HK-2 (cell line): ENCODE data around the gene CCSAP.
"Not testable (repeated sequence)": the region's sequence is repeated elsewhere in the genome, so short reads cannot be mapped to it uniquely, and the experiment has no call there.

Source experiments
- DNase-seq: peaks from one replicate; pipeline ENCODE4 v3.0.0-alpha.2; 2018; ENCODE audit not compliant: unreplicated experiment

The CCSAP gene

DNA sequence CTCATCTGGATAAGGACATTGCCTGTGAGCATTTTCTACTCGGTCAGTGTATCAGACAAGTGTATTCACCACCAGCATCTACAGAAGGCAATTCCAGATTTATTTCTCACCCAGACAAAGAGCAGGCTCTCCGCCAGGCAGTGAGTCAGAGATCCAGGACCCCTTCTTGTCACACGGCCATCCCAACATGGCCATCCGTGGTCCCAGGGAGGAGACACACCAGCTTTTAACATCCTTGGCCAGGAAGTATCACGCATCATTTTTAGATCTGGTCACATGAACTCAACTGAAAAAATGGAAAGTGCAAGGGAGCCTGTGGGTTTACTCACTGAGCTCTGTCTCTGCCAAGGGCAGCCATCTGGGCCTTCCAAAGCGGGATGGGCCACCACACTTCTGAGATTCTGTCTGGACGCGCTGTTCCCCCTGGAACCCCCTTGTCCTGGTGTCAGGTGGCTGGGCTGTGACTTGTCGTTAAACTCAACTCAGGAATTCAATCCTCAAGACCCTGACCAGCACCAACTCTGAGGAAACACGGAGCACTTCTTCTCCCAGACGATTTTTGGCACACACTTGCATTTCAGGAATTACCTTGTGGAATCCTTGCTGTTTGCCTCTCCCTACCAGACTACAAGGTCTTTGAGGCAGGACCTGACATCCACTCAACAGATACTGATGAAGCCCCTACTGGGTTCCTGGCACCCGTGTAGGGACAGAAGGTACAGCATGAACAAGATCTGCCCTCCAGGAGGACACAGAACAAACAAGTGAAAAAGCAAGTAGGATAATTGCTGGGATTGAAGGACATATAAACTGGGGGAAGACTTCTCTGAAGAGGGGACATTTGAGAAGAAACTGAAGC lies 21.6 kb upstream of the CCSAP start:
- no peak for DNase-seq

GRCh38 chr1:229363723-229364122 lies 20.9 kb upstream of the CCSAP start:
- DNase-seq, result no peak

DNA sequence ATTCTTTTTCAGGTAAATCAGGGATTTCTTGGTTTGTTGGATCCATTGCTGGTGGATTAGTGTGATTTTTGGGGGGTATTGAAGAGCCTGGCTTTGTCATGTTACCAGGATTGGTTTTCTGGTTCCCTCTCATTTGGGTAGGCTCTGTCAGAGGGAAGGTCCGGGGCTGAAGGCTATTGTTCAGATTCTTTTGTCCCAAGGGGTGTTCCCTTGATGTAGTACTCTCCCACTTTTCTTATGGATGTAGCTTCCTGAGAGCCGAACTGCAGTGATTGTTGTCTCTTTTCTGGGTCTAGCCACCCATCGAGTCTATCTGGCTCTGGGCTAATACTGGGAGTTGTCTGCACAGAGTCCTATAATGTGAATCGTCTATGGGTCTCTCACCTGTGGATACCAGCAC lies 17.6 kb upstream of the CCSAP start:
- no peak for DNase-seq

GRCh38 chr1:229355661-229356060 lies 12.8 kb upstream of the CCSAP start:
- no peak for DNase-seq

DNA sequence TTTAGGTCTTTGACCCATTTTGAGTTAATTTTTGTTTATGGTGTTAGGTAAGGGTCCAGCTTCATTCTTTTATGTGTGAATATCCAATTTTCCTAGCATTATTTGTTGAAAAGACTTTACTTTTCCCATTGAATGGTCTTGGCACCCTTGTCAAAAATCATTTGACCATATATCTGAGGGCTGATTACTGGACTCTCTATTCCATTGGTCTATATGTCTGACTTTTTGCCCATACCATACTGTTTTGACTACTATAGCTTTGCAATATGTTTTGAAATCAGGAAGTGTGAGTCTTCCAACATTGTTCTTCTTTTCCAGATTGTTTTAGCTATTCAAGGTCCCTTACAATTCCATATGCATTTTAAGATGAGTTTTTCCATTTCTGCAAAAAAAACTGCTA lies 11.4 kb upstream of the CCSAP start:
- DNase-seq, result no peak

DNA sequence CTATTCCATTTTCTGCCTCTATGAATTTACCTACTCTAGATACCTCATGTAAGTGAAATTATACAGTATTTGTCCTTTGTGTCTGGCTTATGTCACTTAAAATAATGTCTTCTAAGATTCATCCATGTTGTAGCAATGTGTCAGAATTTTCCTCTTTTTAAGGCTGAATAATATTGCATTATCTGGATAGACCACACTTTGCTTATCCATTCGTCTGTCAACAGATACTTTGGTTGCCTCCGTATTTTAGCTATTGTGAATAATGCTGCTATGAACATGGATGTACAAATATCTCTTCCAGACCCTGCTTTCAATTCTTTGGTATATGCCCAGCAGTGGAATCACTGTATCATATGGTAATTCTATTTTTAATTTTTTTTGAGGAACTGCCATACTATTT lies 10.1 kb upstream of the CCSAP start:
- DNase-seq, result no peak

GRCh38 chr1:229349463-229350385 lies 6.9 kb upstream of the CCSAP start:
- no peak for DNase-seq

DNA sequence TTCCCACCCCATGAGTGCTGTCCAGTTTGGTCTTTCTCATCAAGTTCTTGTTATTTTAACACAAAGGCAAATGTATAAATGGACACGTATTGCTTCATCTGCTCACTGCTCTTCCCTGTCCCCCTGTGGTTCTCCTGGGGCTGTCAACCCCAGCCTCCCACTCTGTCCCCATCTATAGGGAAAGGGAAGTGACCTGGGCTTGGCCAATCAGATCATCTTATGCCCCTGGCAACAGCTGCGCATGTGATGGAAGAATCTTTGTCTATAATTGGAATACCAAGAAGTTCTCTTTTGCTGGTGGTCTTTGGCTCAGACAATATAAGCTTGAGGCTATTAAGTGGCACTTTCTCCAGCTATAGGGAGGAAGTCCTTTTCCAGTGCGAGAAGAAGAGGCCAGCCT lies 4.7 kb upstream of the CCSAP start:
- DNase-seq, result no peak

GRCh38 chr1:229344937-229345684 lies 2.3 kb upstream of the CCSAP start:
- DNase-seq, result no peak

- no peak for DNase-seq
These were observed 1.3 kb upstream of the CCSAP start for GRCh38 chr1:229344139-229344538.

DNA sequence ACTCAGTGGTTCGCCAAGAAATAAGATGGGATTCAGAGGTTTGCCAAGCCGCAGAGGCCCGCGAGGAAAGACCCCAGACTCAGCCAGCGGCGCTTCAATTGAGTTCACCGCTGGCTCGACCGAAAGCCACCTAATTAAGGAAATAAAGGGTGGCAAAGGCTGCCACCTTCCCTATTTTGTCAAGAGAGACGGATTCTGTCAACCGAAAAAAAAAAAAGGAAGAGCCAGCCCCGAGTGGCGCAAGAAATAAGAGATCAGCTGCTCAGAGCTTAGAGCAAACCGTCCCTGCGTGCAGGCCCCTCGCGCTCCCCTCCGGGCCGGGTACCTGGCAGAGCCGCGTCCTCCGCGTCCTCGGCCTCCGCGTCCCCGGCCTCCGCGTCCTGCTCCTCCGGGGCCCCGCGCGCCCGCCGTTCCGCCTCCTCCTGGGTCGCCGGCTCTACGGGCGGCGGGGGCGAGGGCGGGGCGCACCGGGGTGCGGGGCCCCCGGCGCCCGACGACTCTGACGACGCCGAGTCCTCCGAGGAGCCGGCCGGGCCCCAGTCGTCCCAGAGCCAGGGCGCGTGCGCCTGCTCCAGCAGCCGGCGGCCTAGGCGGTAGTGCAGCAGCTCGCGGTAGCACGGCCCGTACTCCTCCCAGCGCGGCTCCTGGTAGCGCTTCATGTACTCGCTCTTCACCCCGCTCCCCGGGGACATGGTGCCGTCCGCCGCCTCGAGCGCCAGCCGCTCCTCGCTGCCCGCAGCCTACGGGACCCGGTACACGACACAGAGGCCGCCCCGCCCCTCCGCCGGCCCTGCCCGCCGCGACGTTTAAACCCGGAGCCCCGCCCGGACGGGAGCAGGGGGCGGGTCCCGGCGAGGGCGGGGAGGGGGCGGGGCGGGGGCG lies 832 bp downstream of the CCSAP start:
- peak; percentile 86 for DNase-seq

DNA sequence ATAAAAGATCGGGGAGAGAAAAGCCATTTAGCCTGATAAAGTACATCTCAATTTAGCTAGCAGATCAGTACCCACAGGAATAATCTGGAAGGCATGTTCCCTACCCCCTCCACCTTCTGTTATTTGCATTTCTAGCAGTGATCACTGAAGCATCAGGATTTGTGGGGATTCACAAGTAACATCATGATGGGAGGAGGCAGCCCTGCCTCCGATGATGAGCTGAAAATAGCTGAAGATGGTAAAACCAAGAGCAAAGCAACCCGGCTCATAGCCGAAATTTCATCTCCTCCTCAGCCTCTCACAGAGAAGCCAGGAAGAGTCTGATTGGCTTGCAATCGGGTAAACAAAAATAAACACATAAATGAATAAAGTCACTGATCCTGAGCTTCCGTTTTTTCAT lies 2.4 kb downstream of the CCSAP start:
- no peak for DNase-seq

- DNase-seq, result no peak
These were observed 3.3 kb downstream of the CCSAP start for GRCh38 chr1:229339520-229339919.

DNA sequence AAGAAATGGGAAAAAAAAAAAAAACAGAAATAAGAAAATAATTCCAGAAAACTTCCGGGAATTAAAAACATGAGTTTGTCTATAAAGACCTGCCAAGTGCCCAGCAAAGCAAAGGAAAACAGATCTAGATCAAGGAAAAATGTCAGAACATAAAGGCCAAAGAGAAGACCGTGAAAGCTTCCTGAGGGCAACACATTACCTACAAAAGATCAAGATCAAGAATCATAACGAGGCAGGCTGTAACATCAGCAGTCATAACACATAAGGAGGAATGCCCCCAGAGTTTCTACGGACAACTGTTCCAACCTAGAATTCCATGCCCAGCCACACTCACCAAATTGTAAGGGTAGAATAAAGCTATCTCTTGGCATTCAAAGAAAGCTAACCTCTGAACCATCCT lies 3.8 kb downstream of the CCSAP start:
- DNase-seq, result no peak

DNA sequence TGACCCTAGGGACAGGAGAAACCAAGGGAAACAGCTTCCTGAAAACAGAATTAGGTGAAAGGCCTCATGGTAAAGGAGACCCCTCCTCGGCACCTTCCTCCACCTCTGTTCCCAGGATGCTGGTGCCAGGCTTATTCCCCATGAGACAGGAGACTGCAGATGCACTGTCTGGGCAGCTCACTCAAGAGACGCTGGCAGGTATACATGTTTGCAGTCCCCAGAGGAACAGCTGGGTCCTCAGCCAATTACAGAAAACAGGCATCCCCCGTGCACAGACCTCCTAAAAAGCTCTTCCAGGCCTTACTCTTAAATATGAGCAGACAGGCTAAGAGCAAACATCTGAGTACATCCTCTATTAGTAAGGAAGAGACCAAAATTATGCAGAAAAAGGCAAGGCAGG lies 6.5 kb downstream of the CCSAP start:
- DNase-seq, result no peak

- DNase-seq, result no peak
These were observed 8.1 kb downstream of the CCSAP start for GRCh38 chr1:229334716-229335115.

- DNase-seq, result no peak
These were observed 8.6 kb downstream of the CCSAP start for GRCh38 chr1:229334269-229334668.

DNA sequence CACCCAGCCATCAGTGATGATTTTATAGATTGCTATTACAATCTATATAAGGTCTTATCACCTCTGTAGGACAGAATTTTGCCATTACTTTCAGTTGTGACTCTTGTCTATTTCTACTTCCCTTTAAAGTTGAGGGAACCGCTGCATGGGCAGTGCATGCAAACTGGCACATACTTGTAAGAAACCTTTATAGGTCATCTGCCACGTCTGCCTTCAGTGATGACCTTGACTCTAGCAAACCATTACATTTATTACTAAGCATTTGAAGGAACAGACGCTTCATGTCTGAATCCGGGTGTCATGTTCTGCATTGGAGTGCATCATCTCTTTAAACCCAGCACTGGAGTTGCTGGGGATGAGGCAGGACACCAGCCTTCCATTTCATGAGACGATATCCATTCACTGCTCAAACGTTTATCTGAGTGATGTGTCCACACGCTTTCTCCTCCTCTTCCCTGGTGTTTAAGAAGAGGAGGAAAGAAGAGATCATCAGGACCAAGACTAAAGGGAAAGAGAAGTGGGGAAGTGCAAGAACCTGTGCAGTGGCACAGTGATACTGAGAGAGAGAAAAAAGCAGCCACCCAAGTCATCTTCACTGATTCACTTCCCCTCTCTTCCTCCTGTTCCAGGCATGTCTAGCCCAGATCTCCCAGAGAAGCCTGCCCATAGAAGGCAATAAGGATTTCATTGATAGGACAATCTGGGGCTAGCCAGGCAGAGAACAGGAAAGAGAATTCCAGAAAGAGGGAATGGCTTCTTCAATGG lies 14.1 kb downstream of the CCSAP start:
- no peak for DNase-seq

DNA sequence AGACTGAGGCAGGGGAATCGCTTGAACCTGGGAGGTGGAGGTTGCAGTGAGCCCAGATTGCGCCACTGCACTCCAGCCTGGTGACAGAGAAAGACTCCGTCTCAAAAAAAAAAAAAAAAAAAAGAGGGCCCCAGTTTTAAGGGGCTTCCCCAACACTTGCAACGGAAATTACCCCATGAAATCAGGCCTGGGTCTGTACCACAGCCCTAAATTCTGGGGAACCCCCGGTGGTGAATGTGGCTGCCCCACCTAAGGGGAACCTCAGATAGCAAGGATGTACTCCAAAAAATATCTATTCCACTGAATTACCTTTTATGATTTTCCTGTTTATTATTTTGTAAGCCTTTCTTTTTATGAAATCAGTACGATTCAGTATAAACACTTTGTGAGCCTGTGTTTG lies 15.1 kb downstream of the CCSAP start:
- not testable (repeated sequence) for DNase-seq

GRCh38 chr1:229326601-229327000 lies 16.2 kb downstream of the CCSAP start:
- DNase-seq, result no peak
